ENCODE measurements around the gene HMCES.

- TF ChIP-seq REST (IDR thresholded peaks at IDR 0.05; ENCODE audit: low read depth), result no peak
- no peak for TF ChIP-seq EP300 (IDR thresholded peaks at IDR 0.05; ENCODE audit: borderline replicate concordance)
- no peak for TF ChIP-seq FOXM1 (IDR thresholded peaks at IDR 0.05; ENCODE audit: borderline replicate concordance, low read depth)
- TF ChIP-seq CEBPB (IDR thresholded peaks at IDR 0.05), result no peak
- no peak for TF ChIP-seq YY1 (IDR thresholded peaks at IDR 0.05; ENCODE audit: low read depth)
- no peak for TF ChIP-seq RAD21 (IDR thresholded peaks at IDR 0.05; ENCODE audit: low read depth)
- TF ChIP-seq EGR1 (IDR thresholded peaks at IDR 0.05), result no peak
- TF ChIP-seq TEAD4 (IDR thresholded peaks at IDR 0.05), result no peak
- TF ChIP-seq CREB1 (IDR thresholded peaks at IDR 0.05; ENCODE audit: low read depth), result no peak
- no peak for TF ChIP-seq ZBTB7A (IDR thresholded peaks at IDR 0.05; ENCODE audit: low read depth)
- no peak for TF ChIP-seq MAX (IDR thresholded peaks at IDR 0.05)
- no peak for TF ChIP-seq TAF1 (IDR thresholded peaks at IDR 0.05; ENCODE audit: low read depth)
These were observed 820 bp upstream of the HMCES start for GRCh38 chr3:129277829-129278271.

Data from Ishikawa (cell line).